ENCODE data around the gene SVIL.

- TF ChIP-seq CTCF (IDR thresholded peaks at IDR 0.05; ENCODE audit: low read length) (no peak), EZH2 (optimal IDR thresholded peaks at IDR 0.05; ENCODE audit: low read depth, low read length) (no peak), EZH2phosphoT487 (IDR thresholded peaks at IDR 0.05; ENCODE audit: low read length) (no peak)
Measured at GRCh38 chr10:29446327-29446726, 188.4 kb downstream of the SVIL start.

All from MM.1S (cell line).